GM10248 (cell line): ENCODE data around the gene MMS19.

Source experiments
- CTCF ChIA-PET: fragments of 300-600 bp; sonication (Branson Sonifier 250); formaldehyde crosslinking; extraction: SDS; loops from one replicate; lab custom pipeline; 2021; ENCODE audit warnings: antibody characterized with exemption; lab: Yijun Ruan, JAX
- POLR2A ChIA-PET: fragments of 350-650 bp; sonication (Branson Sonifier 250); formaldehyde crosslinking; extraction: SDS; loops from one replicate; lab custom pipeline; 2020; ENCODE audit warnings: antibody characterized with exemption; lab: Yijun Ruan, JAX
- DNase-seq: peaks from one replicate; pipeline ENCODE4 v3.0.0; 2012; ENCODE audit errors: extremely low spot score
- CTCF ChIP-seq: IDR thresholded peaks from 2 replicates; pipeline ENCODE4 v1.5.1; 2012; ENCODE audit warnings: mild to moderate bottlenecking, low read depth; ENCODE audit errors: extremely low read depth, missing control alignments, control extremely low read depth

The MMS19 gene

GRCh38 chr10:97490592-97490991 is 7.6 kb downstream of the MMS19 start:
- no peak for DNase-seq
- CTCF ChIA-PET = interaction anchor here (0.9 kb wide), 1 partner anchor 14 kb away, joined by 5 read pairs; no protein-coding TSS in a partner anchor
- TF ChIP-seq CTCF = no peak
- POLR2A ChIA-PET = interaction anchor here (0.5 kb wide), 1 partner anchor 87 kb away, joined by 3 read pairs; no protein-coding TSS in a partner anchor

GRCh38 chr10:97485647-97486281 is 12.5 kb downstream of the MMS19 start:
- ChIA-PET POLR2A (no interaction called here), CTCF (no interaction called here)
- no peak for TF ChIP-seq CTCF
- DNase-seq = no peak

GRCh38 chr10:97483921-97484320 is 14.3 kb downstream of the MMS19 start:
- ChIA-PET CTCF (no interaction called here), POLR2A (no interaction called here)
- no peak for TF ChIP-seq CTCF
- no peak for DNase-seq

GRCh38 chr10:97483506-97483905 is 14.7 kb downstream of the MMS19 start:
- ChIA-PET POLR2A (no interaction called here), CTCF (interaction anchor here (1.2 to 2.0 kb wide), 3 partner anchors 13 to 22 kb away, joined by 3 to 4 read pairs (median 4); no protein-coding TSS in a partner anchor)
- no peak for DNase-seq
- no peak for TF ChIP-seq CTCF

GRCh38 chr10:97482381-97482780 is 15.8 kb downstream of the MMS19 start:
- ChIA-PET CTCF (interaction anchor here (1.2 to 2.0 kb wide), 3 partner anchors 12 to 23 kb away, joined by 3 to 4 read pairs (median 4); no protein-coding TSS in a partner anchor), POLR2A (interaction anchor here (0.6 kb wide), 1 partner anchor 48 kb away, joined by 3 read pairs; no protein-coding TSS in a partner anchor)
- no peak for DNase-seq
- no peak for TF ChIP-seq CTCF

GRCh38 chr10:97481071-97481470 is 17.2 kb downstream of the MMS19 start:
- DNase-seq = no peak
- CTCF ChIA-PET = interaction anchor here (1.2 to 1.4 kb wide), 2 partner anchors 15 to 18 kb away, joined by 3 to 5 read pairs; partner anchors contain the start of gene UBTD1
- POLR2A ChIA-PET = no interaction called here
- no peak for TF ChIP-seq CTCF
